Measurements from ENCODE around the gene RLN2.
A peak's percentile ranks its signal among the peaks of the same experiment; 100 is the strongest.
"Not testable (repeated sequence)": the region's sequence is repeated elsewhere in the genome, so short reads cannot be mapped to it uniquely, and the experiment has no call there.

The RLN2 gene

GRCh38 chr9:5303840-5304795, at the start of gene RLN2:
TSS of gene RLN2 (minus strand) at chr9:5304716. CDS start at chr9:5304580, 136 bp downstream.
- H3K9me3 Mint-ChIP-seq (ENCODE audit: low read depth); H3K36me3 Mint-ChIP-seq; H3K27me3 Mint-ChIP-seq; H3K27ac Mint-ChIP-seq: not testable (repeated sequence)
- peaks cover 31% of the 10 kb centered on the region for H3K4me1 Mint-ChIP-seq (ENCODE audit: low read depth)
- peak within 1 kb of the TSS; percentile 67 for H3K4me3 Mint-ChIP-seq

GRCh38 chr9:5354184-5354583, 49.7 kb upstream of the RLN2 start:
- H3K27me3 Mint-ChIP-seq, result no peaks in the 10 kb centered on the region
- H3K4me3 Mint-ChIP-seq, result no peak overlapping the region
- H3K36me3 Mint-ChIP-seq, result peaks cover 14% of the 10 kb centered on the region
- peaks cover 5% of the 10 kb centered on the region for H3K9me3 Mint-ChIP-seq (ENCODE audit: low read depth)
- H3K27ac Mint-ChIP-seq, result peak overlapping the region; percentile 41
- H3K4me1 Mint-ChIP-seq (ENCODE audit: low read depth), result peaks cover 45% of the 10 kb centered on the region

- peaks cover 10% of the 10 kb centered on the region for H3K36me3 Mint-ChIP-seq
- peaks cover 6% of the 10 kb centered on the region for H3K9me3 Mint-ChIP-seq (ENCODE audit: low read depth)
- H3K27me3 Mint-ChIP-seq, result no peaks in the 10 kb centered on the region
- peak overlapping the region; percentile 64 for H3K27ac Mint-ChIP-seq
- H3K4me1 Mint-ChIP-seq (ENCODE audit: low read depth), result peaks cover 45% of the 10 kb centered on the region
- peak overlapping the region; percentile 38 for H3K4me3 Mint-ChIP-seq
Measured at GRCh38 chr9:5352637-5353248, 48.2 kb upstream of the RLN2 start.

- peak within 1 kb of the TSS; percentile 67 for H3K27ac Mint-ChIP-seq
- H3K27me3 Mint-ChIP-seq; H3K36me3 Mint-ChIP-seq; H3K9me3 Mint-ChIP-seq (ENCODE audit: low read depth): not testable (repeated sequence)
- H3K4me1 Mint-ChIP-seq (ENCODE audit: low read depth), result peaks cover 31% of the 10 kb centered on the region
- H3K4me3 Mint-ChIP-seq, result peak within 1 kb of the TSS; percentile 56
Measured at GRCh38 chr9:5338992-5339981, 34.8 kb upstream of the RLN2 start, which contains the start of gene RLN1. TSS of gene RLN1 (minus strand) at chr9:5339876. CDS start at chr9:5339746, 130 bp downstream.

GRCh38 chr9:5336688-5337087, 32.2 kb upstream of the RLN2 start:
- Mint-ChIP-seq H3K27ac (peak overlapping the region; percentile 79), H3K9me3 (ENCODE audit: low read depth) (no peaks in the 10 kb centered on the region), H3K4me3 (peak overlapping the region; percentile 77), H3K27me3 (no peaks in the 10 kb centered on the region), H3K36me3 (peaks cover 15% of the 10 kb centered on the region), H3K4me1 (ENCODE audit: low read depth) (peaks cover 44% of the 10 kb centered on the region)

GRCh38 chr9:5331276-5331675, 26.8 kb upstream of the RLN2 start:
- not testable (repeated sequence) for H3K9me3 Mint-ChIP-seq (ENCODE audit: low read depth); H3K27me3 Mint-ChIP-seq; H3K27ac Mint-ChIP-seq; H3K4me3 Mint-ChIP-seq
- peaks cover 54% of the 10 kb centered on the region for H3K4me1 Mint-ChIP-seq (ENCODE audit: low read depth)
- H3K36me3 Mint-ChIP-seq, result peaks cover 35% of the 10 kb centered on the region

GRCh38 chr9:5326893-5327548, 22.5 kb upstream of the RLN2 start:
- Mint-ChIP-seq H3K27me3 (no peaks in the 10 kb centered on the region), H3K9me3 (ENCODE audit: low read depth) (no peaks in the 10 kb centered on the region), H3K36me3 (peaks cover 20% of the 10 kb centered on the region), H3K4me1 (ENCODE audit: low read depth) (peaks cover 32% of the 10 kb centered on the region), H3K4me3 (no peak overlapping the region), H3K27ac (no peak overlapping the region)

GRCh38 chr9:5326187-5326586, 21.7 kb upstream of the RLN2 start:
- no peaks in the 10 kb centered on the region for H3K27me3 Mint-ChIP-seq
- no peak overlapping the region for H3K27ac Mint-ChIP-seq
- no peak overlapping the region for H3K4me3 Mint-ChIP-seq
- H3K36me3 Mint-ChIP-seq, result peaks cover 20% of the 10 kb centered on the region
- H3K4me1 Mint-ChIP-seq (ENCODE audit: low read depth), result peaks cover 38% of the 10 kb centered on the region
- H3K9me3 Mint-ChIP-seq (ENCODE audit: low read depth), result no peaks in the 10 kb centered on the region

GRCh38 chr9:5321601-5322000, 17.1 kb upstream of the RLN2 start:
- not testable (repeated sequence) for H3K4me3 Mint-ChIP-seq; H3K9me3 Mint-ChIP-seq (ENCODE audit: low read depth); H3K27me3 Mint-ChIP-seq; H3K36me3 Mint-ChIP-seq; H3K27ac Mint-ChIP-seq
- peaks cover 20% of the 10 kb centered on the region for H3K4me1 Mint-ChIP-seq (ENCODE audit: low read depth)

GRCh38 chr9:5321058-5321457, 16.5 kb upstream of the RLN2 start:
- Mint-ChIP-seq H3K36me3 (peaks cover 14% of the 10 kb centered on the region), H3K27me3 (no peaks in the 10 kb centered on the region), H3K27ac (no peak overlapping the region), H3K9me3 (ENCODE audit: low read depth) (peaks cover 4% of the 10 kb centered on the region), H3K4me1 (ENCODE audit: low read depth) (peaks cover 16% of the 10 kb centered on the region), H3K4me3 (no peak overlapping the region)

- H3K4me1 Mint-ChIP-seq (ENCODE audit: low read depth), result not testable (repeated sequence)
Measured at GRCh38 chr9:5316406-5316805, 11.9 kb upstream of the RLN2 start.

GRCh38 chr9:5315187-5315923, 10.8 kb upstream of the RLN2 start:
- Mint-ChIP-seq H3K27me3 (no peaks in the 10 kb centered on the region), H3K4me1 (ENCODE audit: low read depth) (no peaks in the 10 kb centered on the region), H3K36me3 (peaks cover 26% of the 10 kb centered on the region), H3K9me3 (ENCODE audit: low read depth) (peaks cover 16% of the 10 kb centered on the region), H3K4me3 (no peak overlapping the region), H3K27ac (no peak overlapping the region)

More at GRCh38 chr9:5316406-5316805, 11.9 kb upstream of the RLN2 start:
- Mint-ChIP-seq H3K9me3 (ENCODE audit: low read depth) (peaks cover 16% of the 10 kb centered on the region), H3K36me3 (peaks cover 26% of the 10 kb centered on the region)
- not testable (repeated sequence) for H3K27ac Mint-ChIP-seq, H3K4me3 Mint-ChIP-seq, H3K27me3 Mint-ChIP-seq

GRCh38 chr9:5310851-5311250, 6.3 kb upstream of the RLN2 start:
- peaks cover 12% of the 10 kb centered on the region for H3K36me3 Mint-ChIP-seq
- no peak overlapping the region for H3K27ac Mint-ChIP-seq
- H3K4me3 Mint-ChIP-seq, result no peak overlapping the region
- H3K4me1 Mint-ChIP-seq (ENCODE audit: low read depth), result peaks cover 10% of the 10 kb centered on the region
- no peaks in the 10 kb centered on the region for H3K27me3 Mint-ChIP-seq
- H3K9me3 Mint-ChIP-seq (ENCODE audit: low read depth), result peaks cover 11% of the 10 kb centered on the region

All from activated naive CD8-positive, alpha-beta T cell (primary cell).